NCI-H2196 (cell line): ENCODE data around the gene PDE8B.

ENCODE experiments used
- DNase-seq: peaks from one replicate; lab custom pipeline; 2025; ENCODE audit not compliant: unreplicated experiment; lab: John Stamatoyannopoulos, UW

PDE8B gene

DNA sequence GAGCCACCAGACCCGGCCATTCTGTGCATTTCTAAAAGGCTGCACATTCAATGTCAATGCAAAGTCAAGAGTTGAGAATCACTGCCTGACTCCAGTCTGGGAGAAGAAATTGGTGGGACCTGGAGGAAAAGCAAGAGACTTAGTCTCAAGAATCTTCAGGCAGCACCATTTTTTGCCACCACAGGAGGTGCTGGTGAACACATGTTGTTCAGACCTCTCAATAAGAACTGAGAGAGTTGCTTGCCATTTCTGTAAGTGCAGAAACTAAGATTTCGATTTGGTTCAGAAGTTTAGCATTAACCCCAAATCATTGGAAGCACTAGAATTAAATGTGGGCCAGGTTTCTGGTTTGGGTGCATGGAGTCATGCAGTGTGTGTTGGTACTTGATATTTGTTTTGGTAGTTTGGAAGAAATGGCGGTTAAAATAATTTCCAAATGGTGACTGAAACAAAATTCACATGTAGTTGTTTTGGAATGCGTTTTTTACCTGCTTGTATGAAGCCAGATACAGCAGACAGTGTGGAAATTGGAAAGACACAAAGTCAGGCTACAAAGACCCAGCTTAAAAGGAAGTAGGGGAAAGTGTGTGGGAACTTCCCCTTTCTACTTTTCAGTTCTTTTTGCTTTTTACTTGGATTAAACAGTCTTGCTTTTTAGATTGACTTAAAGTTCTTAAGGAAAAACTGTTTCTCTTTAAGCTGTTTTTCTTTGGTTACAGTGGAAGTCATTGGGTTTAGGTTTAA, 20.4 kb downstream of the PDE8B start:
- DNase-seq: no peak

DNA sequence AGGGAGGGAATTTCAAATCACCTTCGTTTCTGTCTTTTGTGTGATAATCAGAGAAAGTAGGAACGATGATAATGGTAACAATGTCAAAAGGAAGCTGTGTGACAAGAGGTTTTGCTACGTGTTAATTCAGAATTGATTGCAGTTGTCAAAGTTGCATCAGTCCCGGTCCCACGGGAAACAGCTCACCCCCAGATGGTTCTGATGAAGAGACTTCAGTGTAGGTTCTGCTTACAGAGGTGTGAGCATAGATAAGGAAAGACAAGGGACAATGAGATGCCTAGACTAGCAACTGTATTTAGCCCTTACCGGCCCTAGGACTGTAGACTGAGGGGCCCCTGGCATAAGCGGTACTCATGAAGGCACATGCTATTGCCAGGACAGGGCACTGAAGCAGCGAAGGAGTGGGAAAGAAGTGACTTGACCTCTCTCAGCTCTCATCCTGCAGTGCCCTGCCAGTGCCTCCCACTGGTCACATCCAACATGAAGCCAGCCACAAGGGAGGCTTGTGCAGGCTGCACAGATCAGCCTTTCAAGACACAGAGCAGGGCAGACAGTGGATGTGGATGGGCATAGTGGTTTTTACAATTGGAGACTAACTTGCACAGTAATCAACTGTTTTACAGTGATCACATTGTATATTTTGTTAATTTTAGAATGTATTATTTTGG, 21.1 kb downstream of the PDE8B start:
- no peak for DNase-seq

DNA sequence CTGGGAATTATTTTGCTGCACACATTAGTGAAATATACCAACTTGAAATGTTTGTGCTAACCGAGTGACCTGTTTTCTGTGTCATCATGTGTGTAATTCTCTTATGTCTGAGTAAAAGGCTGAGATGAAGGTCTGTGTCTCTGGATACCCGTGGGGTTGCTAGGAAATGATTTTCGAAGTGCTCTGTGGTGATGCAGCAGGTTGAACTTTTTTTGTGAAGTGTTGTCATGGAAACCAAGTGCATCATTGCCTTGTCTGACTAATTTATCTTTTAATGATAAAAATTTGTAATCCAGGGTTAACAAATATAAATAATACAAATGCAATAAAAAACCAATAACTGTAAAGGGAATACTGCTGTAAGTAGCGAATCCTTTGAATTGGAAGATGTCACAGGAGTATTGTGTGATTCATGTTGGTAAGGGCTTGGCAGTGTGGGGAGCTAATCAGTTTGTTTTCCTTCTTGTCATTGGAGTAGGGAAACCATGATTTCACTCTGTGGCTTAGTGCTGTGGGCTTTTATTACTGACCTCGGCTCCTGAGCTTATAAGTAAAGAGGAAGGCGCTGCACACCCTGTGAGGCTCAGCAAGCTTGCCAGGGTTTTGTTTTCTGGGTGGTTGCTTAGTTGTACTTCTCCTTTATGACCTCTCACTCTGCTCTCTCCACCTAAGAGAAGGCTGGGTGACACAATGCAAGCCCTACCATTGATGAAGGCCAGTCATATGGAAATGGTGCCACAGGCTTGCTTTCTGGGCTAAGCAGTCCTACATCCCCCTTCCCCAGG, 22.3 kb downstream of the PDE8B start:
- DNase-seq: no peak

DNA sequence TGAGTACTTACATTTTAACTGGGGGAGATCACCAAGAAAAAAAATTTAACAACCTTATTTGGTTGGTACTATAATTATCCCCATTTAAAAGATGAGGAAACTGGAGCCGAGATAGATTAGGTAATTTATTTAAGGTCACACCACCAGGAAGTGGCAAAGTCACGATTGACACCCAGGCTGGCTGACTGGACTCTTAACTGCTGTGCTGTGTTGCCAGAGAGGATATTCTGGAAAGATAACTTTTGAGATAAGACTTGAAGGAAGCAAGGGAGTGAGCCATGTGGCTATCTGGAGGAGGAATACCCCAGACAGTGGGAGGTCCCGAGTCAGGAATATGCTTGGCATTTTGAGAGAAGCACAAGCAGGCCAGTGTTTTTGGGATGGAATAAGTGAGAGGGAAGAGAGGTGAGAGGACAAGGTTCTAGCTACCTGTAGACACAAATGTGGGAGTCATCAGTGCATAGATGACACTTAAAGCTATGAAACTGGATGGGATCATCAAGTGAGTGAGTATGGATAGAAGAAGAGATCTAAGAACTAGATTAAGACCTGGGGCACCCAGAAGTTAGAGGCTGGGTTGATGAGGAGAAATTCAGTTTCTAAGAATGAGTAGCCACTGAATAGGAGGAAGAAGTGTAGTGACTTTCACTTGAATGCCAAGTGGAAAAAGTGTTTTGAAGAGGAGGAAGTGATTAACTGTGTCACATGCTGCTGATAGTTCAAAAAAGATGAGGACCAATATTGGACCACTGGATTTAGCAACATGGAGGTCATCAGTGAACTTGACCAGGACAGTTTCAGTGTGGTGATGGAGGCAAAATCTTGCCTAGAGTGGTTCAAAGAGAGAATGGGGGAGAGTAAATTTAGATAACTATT, 25.6 kb downstream of the PDE8B start:
- no peak for DNase-seq

DNA sequence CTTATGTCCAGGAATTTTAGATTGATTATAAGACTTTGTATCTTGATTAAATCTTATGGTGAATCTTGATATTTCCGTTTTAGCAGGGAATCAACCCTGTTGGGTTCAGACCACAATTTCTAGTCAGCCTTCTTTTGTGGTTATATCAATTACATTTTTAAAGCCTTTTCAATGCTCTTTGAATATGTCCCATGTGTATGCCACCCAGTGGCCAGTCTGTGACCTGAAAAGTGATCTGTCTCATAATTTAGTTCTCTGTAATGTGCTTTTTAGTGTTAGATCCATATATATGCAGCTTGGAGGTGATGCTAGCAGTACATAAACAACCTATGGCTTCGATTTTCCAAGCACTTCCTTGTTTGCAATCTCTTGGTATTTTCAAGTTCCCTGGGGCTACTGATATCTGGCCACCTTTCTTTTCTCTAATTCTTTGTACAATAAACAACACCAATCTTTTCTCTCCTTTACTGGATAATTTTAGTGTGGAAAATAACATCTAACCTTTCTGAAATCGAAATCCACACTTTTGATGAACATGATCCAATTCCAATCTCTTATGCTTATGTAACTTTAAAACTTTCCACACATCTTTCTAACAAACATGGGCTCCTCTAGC, 28.8 kb downstream of the PDE8B start:
- DNase-seq: no peak

DNA sequence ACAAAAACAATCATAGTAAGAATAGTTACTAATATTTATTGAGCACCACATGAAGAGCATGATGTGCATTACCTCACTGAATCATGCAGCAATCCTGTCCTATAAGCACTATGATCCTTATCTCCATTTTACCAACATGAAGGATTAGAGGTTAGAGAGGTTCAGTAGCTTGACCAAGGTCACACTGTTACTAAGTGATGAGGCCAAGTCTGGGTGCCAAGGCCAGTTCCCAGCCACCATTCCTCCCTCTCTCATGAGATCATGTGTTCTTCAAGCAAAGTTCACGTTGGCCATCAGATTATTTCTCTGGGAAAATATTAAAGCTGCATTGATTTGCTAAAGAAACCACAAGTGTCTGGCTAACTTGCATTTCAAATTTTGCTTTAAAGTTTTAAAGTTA, 31.0 kb downstream of the PDE8B start:
- no peak for DNase-seq

DNA sequence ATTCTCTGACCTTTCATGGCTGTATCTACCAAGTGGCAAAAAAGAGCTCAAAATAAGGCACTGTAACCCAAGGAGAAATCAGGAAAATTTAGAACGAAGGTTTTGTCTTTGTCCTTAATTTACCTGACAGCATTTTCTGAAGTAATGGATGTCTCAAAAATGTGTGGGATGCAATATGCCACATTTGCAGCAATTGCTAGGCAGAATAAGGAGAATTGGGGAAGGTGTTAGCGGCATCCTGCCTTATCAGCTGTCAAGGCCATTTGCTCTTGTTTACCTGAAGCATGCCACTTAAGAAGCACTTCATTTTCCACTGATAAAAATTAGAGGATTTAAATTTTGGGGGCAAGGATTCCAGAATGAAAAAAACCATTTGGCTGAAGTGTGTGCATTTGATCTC, 39.0 kb downstream of the PDE8B start:
- DNase-seq: no peak

DNA sequence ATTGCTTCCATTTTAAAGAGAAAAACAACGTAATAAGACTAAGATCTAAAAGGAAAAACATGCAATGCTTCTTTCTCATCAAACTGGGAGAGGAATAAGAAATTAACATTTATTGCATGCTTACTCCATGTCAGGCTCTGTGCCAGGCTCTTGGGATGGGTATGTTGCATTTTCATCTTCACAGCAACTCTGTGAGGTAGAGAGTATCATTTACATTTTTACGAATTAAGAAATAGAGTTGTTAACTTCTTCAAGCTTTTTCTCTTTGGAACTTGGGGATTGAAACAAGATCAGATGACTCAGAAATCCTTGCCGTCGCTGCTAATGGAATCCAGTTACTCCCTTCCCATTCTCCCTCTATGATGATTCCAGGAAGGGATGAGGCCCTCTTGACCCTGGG, 39.5 kb downstream of the PDE8B start:
- no peak for DNase-seq

DNA sequence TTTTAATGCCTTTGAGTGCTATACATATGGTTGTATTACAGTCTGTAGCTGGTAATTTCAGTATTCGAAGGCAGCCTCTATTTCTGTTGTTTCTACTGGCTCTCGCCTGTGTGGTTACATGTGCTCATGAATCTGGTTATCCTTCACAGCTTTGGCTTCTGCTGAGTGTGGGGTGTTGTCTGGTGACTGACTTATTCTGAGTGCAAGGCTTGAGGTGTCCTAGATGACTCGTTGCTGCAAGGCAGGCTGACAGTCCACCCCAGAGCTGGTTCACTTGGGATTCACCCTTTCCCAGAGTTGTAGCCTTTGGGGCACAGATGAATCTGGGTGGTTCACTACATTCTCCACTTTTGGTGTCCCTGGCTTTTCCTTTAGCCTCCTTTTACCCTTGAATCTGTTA, 41.4 kb downstream of the PDE8B start:
- no peak for DNase-seq

DNA sequence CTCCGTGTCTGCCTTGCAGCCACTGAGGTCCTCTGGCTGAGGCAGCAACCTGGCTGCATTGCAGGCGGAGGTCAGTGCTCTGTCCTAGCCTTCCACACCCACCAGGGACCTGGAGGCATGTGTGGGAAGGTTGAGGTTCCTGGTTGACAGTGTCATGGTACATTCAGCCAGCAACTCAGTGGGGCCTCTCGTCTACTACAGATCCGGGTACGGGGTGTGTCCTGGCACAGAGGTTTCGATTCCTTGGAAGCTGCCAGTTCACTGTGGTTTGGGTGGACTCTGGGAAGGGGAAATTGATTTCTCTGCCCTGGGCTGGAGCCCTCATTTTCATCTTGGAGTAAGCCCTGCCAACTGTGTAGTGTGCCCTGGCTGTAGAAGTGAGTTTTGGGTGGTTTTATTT, 45.1 kb downstream of the PDE8B start:
- no peak for DNase-seq

DNA sequence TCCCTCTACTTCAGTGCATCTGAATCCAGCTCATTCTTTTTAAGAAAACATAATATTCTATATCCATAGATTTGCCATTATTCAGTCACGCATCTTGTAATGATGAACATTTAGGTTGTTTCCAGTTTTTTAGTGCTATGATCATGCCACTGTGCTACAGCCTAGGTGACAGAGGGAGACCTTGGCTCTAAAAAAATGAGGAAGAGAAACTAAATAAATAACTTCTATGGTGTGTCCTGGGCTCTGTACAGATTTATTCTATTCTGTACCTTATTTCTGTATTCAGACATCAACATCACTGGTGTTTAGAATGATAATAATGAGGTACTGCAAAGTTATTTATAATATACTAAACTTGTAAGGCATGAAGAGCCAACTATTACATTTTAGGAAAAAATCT, 45.9 kb downstream of the PDE8B start:
- no peak for DNase-seq

DNA sequence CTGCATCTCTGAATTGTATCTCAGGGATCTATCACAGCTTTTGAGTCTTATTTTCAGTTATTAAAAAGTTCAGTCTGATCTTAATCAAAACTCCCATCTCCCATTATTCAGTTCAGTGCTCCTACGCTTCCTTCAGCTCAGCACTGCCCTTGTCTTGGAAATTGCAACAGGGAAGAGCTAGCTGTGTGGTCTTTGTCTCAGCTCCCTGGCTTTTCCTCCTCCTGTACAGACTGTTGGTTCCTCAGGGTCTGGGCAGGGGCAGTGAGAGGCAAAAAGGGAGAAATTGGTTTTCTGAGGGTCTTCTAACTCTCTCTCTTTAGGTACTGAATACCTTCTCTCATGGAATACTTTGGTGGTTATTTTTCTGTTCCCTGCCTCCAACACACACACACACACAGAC, 48.2 kb downstream of the PDE8B start:
- no peak for DNase-seq

DNA sequence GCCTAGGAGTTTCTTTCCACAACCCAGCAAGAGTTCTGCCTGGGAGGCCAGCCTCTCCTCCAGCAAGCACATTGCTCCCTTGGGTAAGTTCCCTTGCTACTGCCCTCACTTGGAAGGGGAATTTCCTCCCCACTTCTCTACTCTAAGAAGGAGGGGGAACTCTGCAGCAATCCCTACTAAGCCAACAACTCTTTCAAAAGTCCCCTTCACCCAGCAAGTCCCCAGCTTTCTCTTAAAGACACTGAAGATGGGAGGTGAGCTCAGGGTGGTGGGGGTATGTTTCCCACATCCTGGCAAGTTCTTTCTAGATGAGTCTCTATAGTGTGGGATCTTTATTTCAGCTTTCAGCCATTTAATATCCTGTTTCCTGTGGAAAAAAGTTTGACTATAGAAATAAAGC, 49.0 kb downstream of the PDE8B start:
- DNase-seq: no peak

DNA sequence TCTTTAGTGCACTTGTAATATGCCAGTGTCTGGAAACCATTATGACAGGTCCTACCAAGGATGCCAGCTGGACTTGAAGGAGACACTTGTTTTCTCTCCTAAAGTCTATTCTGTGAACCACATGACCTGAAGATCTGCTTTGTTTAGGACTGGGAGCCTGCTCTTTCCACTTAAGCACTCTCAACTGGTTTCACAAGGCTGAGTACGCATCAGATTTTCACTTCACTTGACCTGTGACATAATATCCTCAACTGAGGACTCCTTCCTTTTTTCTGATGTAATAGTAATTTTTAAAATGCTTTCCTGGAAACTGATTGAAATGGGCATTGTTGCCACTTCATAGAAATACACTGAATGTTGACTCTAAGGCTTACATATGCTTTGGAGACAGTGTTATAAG, 52.2 kb downstream of the PDE8B start:
- DNase-seq: no peak

DNA sequence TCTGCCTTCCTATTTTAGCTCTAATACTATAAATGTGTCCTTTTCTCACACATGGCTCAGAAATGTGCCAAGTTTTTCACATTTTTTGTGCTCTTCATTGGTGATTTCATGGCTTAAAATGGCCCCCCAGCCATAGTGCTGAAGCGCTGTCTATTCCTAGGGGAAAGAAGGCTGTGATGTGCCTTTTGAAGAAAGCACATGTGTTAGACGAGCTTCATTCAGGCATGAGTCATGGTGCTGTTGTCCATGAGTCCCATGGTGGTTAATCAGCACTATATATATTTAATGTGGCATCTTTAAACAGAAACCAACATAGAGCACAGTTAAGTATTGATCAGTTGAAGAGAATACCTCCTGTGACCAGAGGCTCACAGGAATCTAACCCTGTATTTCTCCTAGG, 55.8 kb downstream of the PDE8B start:
- DNase-seq: no peak

DNA sequence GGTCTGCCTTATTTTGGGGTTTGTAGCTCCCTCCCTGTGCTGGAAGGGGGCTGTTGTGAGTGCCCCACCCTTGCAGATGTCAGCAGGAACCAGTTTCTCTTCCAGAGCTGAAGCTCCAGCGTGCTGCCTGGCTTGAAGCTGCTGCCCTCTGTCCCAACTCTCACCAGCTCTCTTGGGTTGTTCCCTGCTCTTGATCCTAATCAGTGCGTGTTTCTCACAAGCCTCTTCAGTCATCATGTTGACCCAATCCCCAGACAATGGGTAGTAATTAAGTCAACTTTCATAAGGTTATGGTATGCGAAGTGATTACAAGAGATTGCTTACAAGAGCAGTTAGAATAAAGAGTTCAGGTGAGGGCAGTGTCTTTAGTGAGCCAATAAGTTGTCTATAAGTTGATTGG, 57.0 kb downstream of the PDE8B start:
- DNase-seq: no peak

DNA sequence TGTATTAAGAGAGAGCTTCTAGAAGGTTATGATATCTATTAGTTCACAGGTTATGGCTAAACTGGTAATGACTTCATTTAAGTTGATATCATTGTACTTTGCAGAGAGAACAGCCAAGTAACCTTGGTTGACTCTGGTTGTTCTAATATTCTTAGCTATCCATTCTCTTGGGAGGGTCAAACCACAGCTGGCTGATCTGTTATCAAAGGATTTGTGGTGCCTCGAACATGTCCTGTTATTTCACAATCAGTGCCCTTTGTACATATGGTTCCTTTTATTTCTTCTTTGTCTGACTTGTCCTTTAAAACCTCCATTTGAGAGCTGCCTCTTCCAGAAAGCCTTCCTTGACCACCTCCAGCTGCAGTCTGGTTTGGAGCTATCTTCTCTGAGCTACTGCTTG, 61.7 kb downstream of the PDE8B start:
- no peak for DNase-seq

DNA sequence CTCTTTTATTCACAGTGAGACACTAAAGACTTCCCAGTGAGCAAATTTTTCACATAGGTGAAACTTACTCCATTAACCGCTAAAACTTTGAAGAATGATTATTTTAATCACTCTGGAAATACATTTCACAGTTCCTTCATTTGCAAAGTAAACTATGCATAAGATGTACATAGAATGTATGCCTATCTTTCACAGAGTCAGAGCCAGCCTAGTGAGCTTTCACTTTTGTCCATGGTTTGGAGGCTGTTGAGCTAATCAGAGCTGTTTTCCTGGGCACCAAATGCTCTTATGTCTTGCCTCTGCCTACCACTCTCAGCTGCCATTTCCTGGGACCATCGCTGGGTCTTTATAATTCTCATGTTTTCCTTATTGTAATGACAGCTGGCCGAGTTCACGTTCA, 67.3 kb downstream of the PDE8B start:
- DNase-seq: no peak

DNA sequence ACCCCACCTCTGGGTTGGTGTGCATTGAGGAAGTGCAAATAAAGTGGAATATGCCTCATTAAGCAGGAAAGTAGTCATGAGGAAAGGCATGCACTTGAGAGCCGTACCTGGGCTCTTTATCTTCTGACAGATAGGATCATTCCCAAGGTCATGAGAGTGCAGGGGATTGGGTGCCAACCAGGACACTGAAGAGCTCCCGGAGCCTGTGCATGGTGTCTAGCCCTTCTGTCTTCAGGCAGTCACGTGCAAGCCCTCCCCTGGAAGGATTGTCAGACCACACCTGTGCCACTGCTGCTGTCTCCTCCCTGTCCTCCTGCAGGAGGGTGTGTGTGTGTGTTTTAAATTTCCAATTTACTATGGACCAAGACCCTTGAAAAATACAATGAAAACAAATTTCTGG, 69.6 kb downstream of the PDE8B start:
- no peak for DNase-seq

DNA sequence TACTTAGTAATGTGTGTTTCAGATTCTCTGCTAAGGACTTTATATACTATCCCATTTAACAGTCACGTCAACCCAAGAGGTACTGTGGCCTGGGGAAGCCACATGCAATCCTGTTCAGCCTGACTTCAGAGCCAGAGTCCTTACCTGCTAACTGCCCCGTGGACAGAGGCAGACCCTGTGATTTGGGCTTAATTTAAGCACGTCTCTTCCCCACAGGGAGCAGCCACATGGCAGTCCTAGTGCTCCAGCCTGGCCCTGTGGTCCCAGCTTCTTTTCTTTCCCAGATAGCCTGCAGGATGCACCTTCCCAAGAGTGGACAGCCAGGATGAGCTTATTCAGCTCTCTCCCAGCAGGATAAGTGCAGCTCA, 71.5 kb downstream of the PDE8B start:
- no peak for DNase-seq
